HAP-1 (cell line): ENCODE results near the gene ATP9B.

Experiments used
- DNase-seq, 2 experiments: peaks; one replicate each; pipeline ENCODE4 v3.0.0-alpha.2; 2016 to 2020; ENCODE audit warnings: low spot score in 2 of 2
- H3K27me3 ChIP-seq: fragments of 250-450 bp; sonication (Bioruptor Pico); 2 replicates; pipeline ENCODE4 v1.5.1; 2020; ENCODE audit warnings: low read depth, mild to moderate bottlenecking, moderate library complexity
- H3K36me3 ChIP-seq: fragments of 250-450 bp; sonication (Bioruptor Pico); replicated peaks from 2 replicates; pipeline ENCODE4 v1.5.1; 2020; ENCODE audit warnings: mild to moderate bottlenecking
- H3K4me1 ChIP-seq: fragments of 250-450 bp; sonication (Bioruptor Pico); 2 replicates; pipeline ENCODE4 v1.5.1; 2020; ENCODE audit warnings: mild to moderate bottlenecking
- H3K4me3 ChIP-seq: fragments of 250-450 bp; sonication (Bioruptor Pico); 2 replicates; pipeline ENCODE4 v1.5.1; 2020; ENCODE audit warnings: mild to moderate bottlenecking, moderate library complexity
- H3K9me3 ChIP-seq: fragments of 250-450 bp; sonication (Bioruptor Pico); 2 replicates; pipeline ENCODE4 v1.5.1; 2020; ENCODE audit warnings: mild to moderate bottlenecking, moderate library complexity
- in situ Hi-C: fragments of 300-500 bp; cut with MboI; formaldehyde crosslinking; loops from 3 replicates; pipeline ENCODE4 v1.14.3; 2020; ENCODE audit warnings: low sequenced_read_pairs, inconsistent platforms, mixed read lengths

The ATP9B gene

DNA sequence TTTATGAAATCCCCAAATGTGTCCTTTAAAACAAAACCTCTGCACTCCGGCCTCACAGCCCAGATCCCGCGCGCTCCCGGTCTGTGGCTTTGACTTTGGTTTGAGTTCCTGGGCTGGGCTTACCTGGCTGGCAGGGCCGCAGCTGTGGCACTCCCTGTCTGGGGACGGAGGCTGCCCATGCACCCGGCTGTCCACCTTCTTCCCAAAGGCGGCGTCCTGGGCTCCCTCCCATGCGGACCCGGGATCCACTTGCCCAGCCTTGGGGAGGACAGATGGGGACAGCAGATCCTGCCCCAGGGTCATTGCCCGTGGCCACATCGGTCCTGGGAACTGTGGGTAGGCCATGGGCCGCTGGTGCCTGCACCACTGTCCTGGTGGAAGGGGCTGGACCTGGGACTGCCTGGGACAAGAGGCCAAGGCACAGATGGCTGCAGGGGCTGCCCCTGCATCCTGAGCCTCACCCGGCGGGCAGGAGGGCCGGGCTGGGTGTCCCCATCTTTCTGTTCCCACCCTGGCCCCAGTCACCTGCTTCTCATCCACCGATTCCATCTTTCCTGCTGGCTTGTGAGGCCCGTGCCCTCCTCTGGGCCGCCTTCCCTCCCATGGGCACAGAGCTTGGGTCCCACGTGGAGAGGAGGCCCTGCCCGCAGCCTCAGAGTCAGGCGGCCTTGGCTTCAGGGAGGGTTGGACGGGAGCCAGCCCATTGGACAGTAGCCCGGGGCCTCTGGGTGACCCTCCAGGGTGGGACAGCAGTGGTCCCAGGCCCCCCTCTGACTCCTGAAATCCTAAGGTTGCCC, 354.2 kb downstream of the ATP9B start:
- no peaks in the 10 kb centered on the region for H3K27me3 ChIP-seq
- H3K4me3 ChIP-seq = no peak overlapping the region
- H3K4me1 ChIP-seq = no peaks in the 10 kb centered on the region
- no peaks in the 10 kb centered on the region for H3K36me3 ChIP-seq
- no peaks in the 10 kb centered on the region for H3K9me3 ChIP-seq
- in situ Hi-C loops = no loop called here
- no peak for DNase-seq

- Histone ChIP-seq H3K36me3 (no peaks in the 10 kb centered on the region), H3K4me1 (no peaks in the 10 kb centered on the region), H3K9me3 (no peaks in the 10 kb centered on the region), H3K27me3 (no peaks in the 10 kb centered on the region), H3K4me3 (no peak overlapping the region)
- in situ Hi-C loops = no loop called here
- no peak for DNase-seq
Observed at GRCh38 chr18:79424008-79424565, 354.9 kb downstream of the ATP9B start.

DNA sequence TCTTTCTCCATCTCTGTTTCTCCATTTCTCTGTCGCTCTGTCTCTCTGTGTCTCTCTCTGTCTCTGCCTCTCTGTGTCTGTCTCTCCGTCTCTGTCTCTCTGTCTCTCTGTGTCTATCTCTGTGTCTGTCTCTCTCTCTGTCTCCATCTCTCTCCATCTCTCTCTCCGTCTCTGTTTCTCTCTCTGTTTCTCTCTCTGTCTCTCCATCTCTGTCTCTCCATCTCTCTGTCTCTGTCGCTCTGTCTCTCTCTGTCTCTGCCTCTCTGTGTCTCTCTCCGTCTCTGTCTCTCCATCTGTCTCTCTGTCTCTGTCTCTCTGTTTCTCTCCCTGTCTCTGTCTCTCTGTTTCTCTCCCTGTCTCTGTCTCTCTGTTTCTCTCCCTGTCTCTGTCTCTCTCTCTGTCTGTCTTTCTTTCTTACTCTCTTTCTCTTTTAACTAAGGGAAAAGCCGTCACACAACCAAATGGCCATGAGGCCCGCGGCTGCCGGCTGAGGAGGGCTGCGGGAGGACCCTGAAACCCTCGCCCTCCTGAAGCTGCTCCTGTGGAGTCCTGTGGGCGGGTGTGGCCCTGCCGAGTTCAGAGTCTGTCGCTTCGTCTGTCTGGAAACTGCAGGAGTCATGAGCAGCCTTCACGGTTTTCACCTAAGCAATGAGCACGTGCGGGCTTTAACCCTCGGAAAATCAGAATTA, 355.8 kb downstream of the ATP9B start:
- H3K9me3 ChIP-seq = no peaks in the 10 kb centered on the region
- H3K4me1 ChIP-seq = no peaks in the 10 kb centered on the region
- DNase-seq = no peak
- in situ Hi-C loops = no loop called here
- H3K4me3 ChIP-seq = no peak overlapping the region
- H3K27me3 ChIP-seq = no peaks in the 10 kb centered on the region
- H3K36me3 ChIP-seq = no peaks in the 10 kb centered on the region

DNA sequence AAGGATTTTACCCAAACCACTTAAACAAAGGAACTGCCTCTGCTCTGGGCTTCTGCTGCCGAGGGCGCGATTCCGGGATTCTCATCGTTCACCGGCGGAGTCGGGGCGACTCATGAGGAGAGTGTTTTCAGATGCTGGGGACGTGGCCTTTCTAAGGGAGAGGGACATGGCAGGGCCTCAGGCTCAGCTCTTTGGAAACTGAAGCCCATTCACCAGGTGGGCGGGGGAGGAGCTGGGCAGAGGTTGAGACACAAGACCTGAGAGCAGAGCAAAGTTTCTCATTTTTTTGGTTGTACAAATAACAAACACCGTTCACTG, 356.3 kb downstream of the ATP9B start:
- no peaks in the 10 kb centered on the region for H3K9me3 ChIP-seq
- H3K36me3 ChIP-seq = no peaks in the 10 kb centered on the region
- no peak overlapping the region for H3K4me3 ChIP-seq
- in situ Hi-C loops = no loop called here
- no peak for DNase-seq
- H3K4me1 ChIP-seq = no peaks in the 10 kb centered on the region
- no peaks in the 10 kb centered on the region for H3K27me3 ChIP-seq

GRCh38 chr18:79426376-79427300, 357.4 kb downstream of the ATP9B start:
- no peak for DNase-seq
- H3K27me3 ChIP-seq = no peaks in the 10 kb centered on the region
- H3K4me3 ChIP-seq = no peak overlapping the region
- no peaks in the 10 kb centered on the region for H3K4me1 ChIP-seq
- H3K36me3 ChIP-seq = no peaks in the 10 kb centered on the region
- H3K9me3 ChIP-seq = no peaks in the 10 kb centered on the region
- in situ Hi-C loops = no loop called here

GRCh38 chr18:79427368-79428225, 358.4 kb downstream of the ATP9B start:
- in situ Hi-C loops = no loop called here
- H3K9me3 ChIP-seq = no peaks in the 10 kb centered on the region
- H3K4me3 ChIP-seq = no peak overlapping the region
- H3K27me3 ChIP-seq = no peaks in the 10 kb centered on the region
- no peak for DNase-seq
- H3K36me3 ChIP-seq = no peaks in the 10 kb centered on the region
- no peaks in the 10 kb centered on the region for H3K4me1 ChIP-seq
